ENCODE data around the gene SPART. TPM values are rescaled to one million over a fixed set of nuclear protein-coding genes. Genes with fewer than 3 reads are reported as not detected.

SPART gene
- total RNA-seq, 1 donor from 2014 or later, result 21.2 TPM

- H3K4me3 ChIP-seq (ENCODE audit: low read depth, low read length), result no peak overlapping the region
- TF ChIP-seq CTCF (conservative IDR thresholded peaks at IDR 0.05; ENCODE audit: low read depth, low read length), result no peak
- no peak for DNase-seq (ENCODE audit: low read depth)
Observed at GRCh38 chr13:36371185-36371584, 25.0 kb upstream of the SPART start.

- TF ChIP-seq CTCF (conservative IDR thresholded peaks at IDR 0.05; ENCODE audit: low read depth, low read length), result no peak
Observed at GRCh38 chr13:36370108-36370429, 23.9 kb upstream of the SPART start.

GRCh38 chr13:36369268-36370107 lies 23.3 kb upstream of the SPART start:
- no peak for TF ChIP-seq CTCF (conservative IDR thresholded peaks at IDR 0.05; ENCODE audit: low read depth, low read length)
- no peak overlapping the region for H3K4me3 ChIP-seq (ENCODE audit: low read depth, low read length)
- DNase-seq (ENCODE audit: low read depth), result no peak

More at GRCh38 chr13:36370108-36370429, 23.9 kb upstream of the SPART start:
- H3K4me3 ChIP-seq (ENCODE audit: low read depth, low read length), result no peak overlapping the region
- no peak for DNase-seq (ENCODE audit: low read depth)

GRCh38 chr13:36366031-36366430 lies 19.8 kb upstream of the SPART start:
- H3K4me3 ChIP-seq (ENCODE audit: low read depth, low read length), result no peak overlapping the region
- no peak for DNase-seq (ENCODE audit: low read depth)
- TF ChIP-seq CTCF (conservative IDR thresholded peaks at IDR 0.05; ENCODE audit: low read depth, low read length), result no peak

GRCh38 chr13:36363366-36363863 lies 17.2 kb upstream of the SPART start:
- TF ChIP-seq CTCF (conservative IDR thresholded peaks at IDR 0.05; ENCODE audit: low read depth, low read length), result no peak
- DNase-seq (ENCODE audit: low read depth), result no peak
- no peak overlapping the region for H3K4me3 ChIP-seq (ENCODE audit: low read depth, low read length)

GRCh38 chr13:36362914-36363313 lies 16.7 kb upstream of the SPART start:
- no peak overlapping the region for H3K4me3 ChIP-seq (ENCODE audit: low read depth, low read length)
- no peak for DNase-seq (ENCODE audit: low read depth)
- no peak for TF ChIP-seq CTCF (conservative IDR thresholded peaks at IDR 0.05; ENCODE audit: low read depth, low read length)

- H3K4me3 ChIP-seq (ENCODE audit: low read depth, low read length), result no peak overlapping the region
- DNase-seq (ENCODE audit: low read depth), result no peak
- TF ChIP-seq CTCF (conservative IDR thresholded peaks at IDR 0.05; ENCODE audit: low read depth, low read length), result no peak
Observed at GRCh38 chr13:36362251-36362650, 16.1 kb upstream of the SPART start.
